AG04450 (cell line): Measurements from ENCODE around the gene NEU3. TPM values are rescaled to one million over a fixed set of nuclear protein-coding genes. Genes with fewer than 3 reads are reported as not detected.

Source experiments
- CTCF ChIA-PET: fragments of 300-600, 350-600 bp; formaldehyde crosslinking; extraction: SDS; loops from one replicate; lab custom pipeline; 2022; ENCODE audit warnings: antibody characterized with exemption, inconsistent platforms; lab: Charles Lee
- POLR2A ChIA-PET: fragments of 350-600 bp; formaldehyde crosslinking; extraction: SDS; loops from one replicate; lab custom pipeline; 2021; ENCODE audit warnings: antibody characterized with exemption, inconsistent platforms; lab: Yijun Ruan, JAX
- DNase-seq: peaks from one replicate; pipeline ENCODE4 v3.0.0-alpha.2; 2011; ENCODE audit warnings: low read depth, low spot score
- H3K27ac ChIP-seq: one replicate; pipeline ENCODE4 v1.5.1; 2012; ENCODE audit warnings: low read depth, low read length, control low read depth
- H3K27me3 ChIP-seq: one replicate; pipeline ENCODE4 v1.6.0; 2012; ENCODE audit warnings: low read length; ENCODE audit not compliant: control insufficient read depth, insufficient read depth
- H3K4me3 ChIP-seq: 2 replicates; pipeline ENCODE4 v1.5.1; 2011; ENCODE audit warnings: mild to moderate bottlenecking, low read depth, low read length, control low read depth
- H3K9me3 ChIP-seq: 2 replicates; pipeline ENCODE4 v1.5.1; 2012; ENCODE audit warnings: low read length; ENCODE audit not compliant: control insufficient read depth, insufficient read depth
- CTCF ChIP-seq: IDR thresholded peaks from 2 replicates; pipeline ENCODE4 v1.5.1; 2011; ENCODE audit warnings: low read depth, low read length, control low read depth, inconsistent platforms
- polyA plus RNA-seq: library from polyadenylated mRNA; depleted of rRNA; stranded (reverse); fragments of >200 nt; gene quantifications from 2 replicates; pipeline ENCODE4 v1.2.3, GENCODE V29; 2011

NEU3 gene
- polyA plus RNA-seq, 1 experiment, result 5.6 TPM

- H3K4me3 ChIP-seq, result peak within 1 kb of the TSS; percentile 95
- CTCF ChIA-PET, result no interaction called here
- DNase-seq, result peak; percentile 97
- H3K9me3 ChIP-seq, result no peaks in the 10 kb centered on the region; the same call in 1 of the 2 replicates
- POLR2A ChIA-PET, result interaction anchor here (0.7 to 1.9 kb wide), 3 partner anchors 10 to 39 kb away, joined by 6 to 7 read pairs (median 6); partner anchors contain the start of gene NEU3
- no peaks in the 10 kb centered on the region for H3K27me3 ChIP-seq
- TF ChIP-seq CTCF, result no peak
- peak within 1 kb of the TSS; percentile 69 for H3K27ac ChIP-seq
Observed at GRCh38 chr11:74948898-74949752, 39.6 kb upstream of the NEU3 start, which contains the start of the genes SPCS2 and XRRA1. Gene SPCS2, plus strand, starts transcription at chr11:74949266. Its CDS starts 20 bp downstream, at chr11:74949286. Gene XRRA1, minus strand, starts transcription at chr11:74949091. Its CDS starts 8,213 bp downstream, at chr11:74940878.

GRCh38 chr11:74949753-74950137, 39.0 kb upstream of the NEU3 start:
- Histone ChIP-seq H3K4me3 (peak overlapping the region; percentile 95), H3K9me3 (no peaks in the 10 kb centered on the region; the same call in 1 of the 2 replicates), H3K27ac (peak overlapping the region; percentile 69), H3K27me3 (no peaks in the 10 kb centered on the region)
- POLR2A ChIA-PET, result interaction anchor here (1.9 kb wide), 1 partner anchor 39 kb away, joined by 6 read pairs; the partner anchor contains the start of gene NEU3
- TF ChIP-seq CTCF, result no peak
- CTCF ChIA-PET, result no interaction called here
- DNase-seq, result no peak

GRCh38 chr11:74950374-74950969, 38.3 kb upstream of the NEU3 start:
- POLR2A ChIA-PET, result no interaction called here
- TF ChIP-seq CTCF, result no peak
- Histone ChIP-seq H3K27me3 (no peaks in the 10 kb centered on the region), H3K9me3 (no peaks in the 10 kb centered on the region; the same call in 1 of the 2 replicates), H3K27ac (no peak overlapping the region), H3K4me3 (peak overlapping the region; percentile 95)
- CTCF ChIA-PET, result interaction anchor here (0.6 kb wide), 1 partner anchor 18 kb away, joined by 3 read pairs; no protein-coding TSS in a partner anchor
- no peak for DNase-seq

- H3K4me3 ChIP-seq, result no peak overlapping the region
- no peak for DNase-seq
- POLR2A ChIA-PET, result interaction anchor here (0.6 kb wide), 1 partner anchor 46 kb away, joined by 3 read pairs; no protein-coding TSS in a partner anchor
- no peaks in the 10 kb centered on the region for H3K27me3 ChIP-seq
- no peaks in the 10 kb centered on the region; the same call in 1 of the 2 replicates for H3K9me3 ChIP-seq
- no peak for TF ChIP-seq CTCF
- CTCF ChIA-PET, result no interaction called here
- no peak overlapping the region for H3K27ac ChIP-seq
Observed at GRCh38 chr11:74951226-74951625, 37.5 kb upstream of the NEU3 start.
